Fibroblast of skin of abdomen (primary cell): Measurements from ENCODE around the gene ULK1.

Experiments used
- DNase-seq: peaks from one replicate; pipeline ENCODE4 v3.0.0-alpha.2; 2013

ULK1 gene

GRCh38 chr12:131909081-131909751 is 14.8 kb downstream of the ULK1 start:
- no peak for DNase-seq

DNA sequence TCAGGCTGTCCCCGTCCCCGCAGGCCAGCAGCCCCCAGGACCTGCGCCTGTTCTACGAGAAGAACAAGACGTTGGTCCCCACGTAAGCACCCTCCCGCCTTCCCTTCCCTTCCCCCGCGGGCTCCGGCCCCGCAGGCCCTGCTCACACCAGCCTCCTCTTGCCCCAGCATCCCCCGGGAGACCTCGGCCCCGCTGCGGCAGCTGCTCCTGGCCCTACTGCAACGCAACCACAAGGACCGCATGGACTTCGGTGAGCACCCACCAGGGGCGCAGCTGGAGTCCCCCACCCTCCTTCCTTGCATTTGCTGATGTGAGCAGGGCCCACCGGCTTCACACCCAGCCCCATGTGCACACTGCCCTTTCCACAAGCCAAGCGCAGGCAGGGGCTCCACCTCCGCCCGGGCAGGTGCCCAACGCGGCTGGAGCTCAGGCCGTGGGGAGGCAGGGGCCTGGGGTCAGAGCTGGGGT is 15.4 kb downstream of the ULK1 start:
- no peak for DNase-seq

GRCh38 chr12:131910302-131911027 is 16.0 kb downstream of the ULK1 start:
- no peak for DNase-seq

DNA sequence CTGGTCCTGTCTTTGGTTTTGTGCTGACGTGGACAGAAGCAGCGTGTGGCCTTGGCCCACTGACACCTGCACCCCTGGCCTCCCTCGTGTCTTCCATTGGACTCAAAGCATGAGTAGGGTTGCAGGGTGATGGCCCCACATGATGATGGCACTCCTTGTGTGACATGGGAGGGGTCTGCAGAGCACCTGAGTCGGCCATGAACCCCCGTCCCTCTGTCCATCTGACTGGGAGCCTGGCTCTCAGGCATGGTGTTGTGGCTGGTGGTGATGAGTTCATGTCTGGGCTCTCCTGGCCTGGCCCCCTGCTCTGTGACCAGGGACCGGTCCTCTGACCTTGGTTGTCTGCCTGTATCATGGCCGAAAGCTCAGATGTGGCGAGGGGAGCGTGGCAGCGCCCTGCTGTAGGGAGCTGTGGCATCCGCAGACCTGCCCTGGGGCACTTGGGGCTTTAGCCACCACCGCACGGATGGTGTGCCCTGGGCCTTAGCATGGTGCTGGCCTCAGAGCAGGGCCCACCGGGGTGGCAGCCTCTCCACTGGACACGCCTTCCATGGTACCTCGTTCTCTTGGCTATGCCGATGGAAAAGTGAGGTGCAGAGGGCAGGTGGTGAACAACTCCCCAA is 16.7 kb downstream of the ULK1 start:
- DNase-seq = no peak

DNA sequence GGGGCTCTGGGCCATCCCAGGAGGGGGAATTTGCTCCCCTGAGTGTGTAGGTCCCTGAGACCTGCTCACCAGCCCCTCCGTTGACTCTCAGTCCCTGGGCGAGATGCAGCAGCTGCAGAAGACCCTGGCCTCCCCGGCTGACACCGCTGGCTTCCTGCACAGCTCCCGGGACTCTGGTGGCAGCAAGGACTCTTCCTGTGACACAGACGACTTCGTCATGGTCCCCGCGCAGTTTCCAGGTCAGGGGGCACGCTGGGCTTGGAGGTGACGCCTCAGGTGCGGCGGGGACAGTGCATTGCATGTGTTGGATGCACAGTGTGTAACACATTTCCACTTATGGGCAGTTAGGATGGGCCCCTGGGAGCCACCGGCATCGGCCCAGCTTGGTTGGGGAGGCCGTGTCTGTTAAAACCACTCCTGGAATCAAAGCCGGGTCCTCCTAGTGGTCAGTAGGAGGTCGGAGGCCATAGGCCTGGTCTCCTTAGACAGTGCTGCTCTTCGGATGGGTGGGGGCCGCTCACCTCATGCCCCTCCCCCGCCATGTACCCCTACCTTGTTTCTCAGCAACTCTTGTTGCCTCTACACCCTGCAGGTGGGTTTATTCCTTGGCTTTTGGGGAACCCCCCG is 17.5 kb downstream of the ULK1 start:
- no peak for DNase-seq

GRCh38 chr12:131912518-131913274 is 18.3 kb downstream of the ULK1 start:
- peak; percentile 82 for DNase-seq

DNA sequence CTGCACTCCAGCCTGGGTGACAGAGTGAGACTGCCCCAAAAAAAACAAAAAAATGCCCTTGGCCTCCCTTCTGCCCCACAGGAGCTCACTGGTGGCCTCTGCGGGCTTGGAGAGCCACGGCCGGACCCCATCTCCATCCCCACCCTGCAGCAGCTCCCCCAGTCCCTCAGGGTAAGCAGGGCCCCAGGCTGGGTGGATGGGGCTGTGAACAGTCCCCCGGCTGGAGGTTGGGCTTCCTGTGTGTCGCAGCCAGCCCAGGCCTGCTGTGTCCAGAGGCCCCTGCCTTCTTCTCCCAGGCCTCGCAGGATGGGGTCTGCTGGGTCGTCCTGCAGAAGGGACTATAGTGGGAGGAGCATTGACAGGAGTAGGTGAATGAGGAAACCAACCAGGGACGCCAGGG is 19.2 kb downstream of the ULK1 start:
- no peak for DNase-seq

DNA sequence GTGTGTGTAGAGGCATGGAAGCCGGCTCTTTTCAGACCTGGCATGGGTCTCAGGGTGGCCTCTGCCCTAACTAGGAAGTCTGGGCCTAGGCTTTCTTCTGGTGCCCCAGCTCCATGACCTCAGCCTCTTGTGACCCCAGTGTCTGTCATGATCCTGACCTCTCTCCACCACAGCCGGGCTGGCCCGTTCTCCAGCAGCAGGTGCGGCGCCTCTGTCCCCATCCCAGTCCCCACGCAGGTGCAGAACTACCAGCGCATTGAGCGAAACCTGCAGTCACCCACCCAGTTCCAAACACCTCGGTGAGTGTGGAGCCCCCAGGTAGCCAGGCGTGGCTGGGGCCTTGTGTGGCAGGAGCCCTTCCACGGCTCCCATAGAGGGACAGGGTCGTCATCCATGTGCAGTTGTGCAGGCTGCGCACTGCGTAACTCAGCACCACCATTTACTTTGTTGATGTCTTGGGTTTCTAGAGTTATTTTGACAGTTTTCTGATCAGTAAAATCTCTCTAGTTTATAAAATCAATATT is 19.8 kb downstream of the ULK1 start:
- no peak for DNase-seq

DNA sequence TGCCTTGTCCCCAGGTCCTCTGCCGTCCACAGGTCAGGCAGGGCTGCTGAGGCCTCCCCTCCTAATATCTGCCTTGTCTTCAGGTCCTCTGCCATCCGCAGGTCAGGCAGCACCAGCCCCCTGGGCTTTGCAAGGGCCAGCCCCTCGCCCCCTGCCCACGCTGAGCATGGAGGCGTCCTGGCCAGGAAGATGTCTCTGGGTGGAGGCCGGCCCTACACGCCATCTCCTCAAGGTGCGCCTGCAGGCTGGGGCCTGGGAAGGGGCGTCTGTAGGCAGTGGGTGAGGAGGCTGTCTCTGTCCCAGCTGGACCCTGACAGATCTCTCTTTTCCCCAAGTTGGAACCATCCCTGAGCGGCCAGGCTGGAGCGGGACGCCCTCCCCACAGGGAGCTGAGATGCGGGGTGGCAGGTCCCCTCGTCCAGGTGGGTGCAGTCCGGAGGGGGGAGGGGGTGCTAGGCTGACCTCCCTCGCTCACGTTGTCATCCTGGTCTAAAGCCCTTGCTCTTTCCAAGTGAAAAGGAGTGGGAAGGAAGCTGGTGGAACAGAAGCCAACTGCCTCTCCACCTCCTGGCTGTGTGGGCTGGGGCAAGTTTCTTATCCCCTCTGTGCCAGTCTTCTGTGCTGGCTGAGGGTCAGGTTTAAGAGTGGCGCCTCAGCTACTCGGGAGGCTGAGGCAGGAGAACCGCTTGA is 20.7 kb downstream of the ULK1 start:
- no peak for DNase-seq

DNA sequence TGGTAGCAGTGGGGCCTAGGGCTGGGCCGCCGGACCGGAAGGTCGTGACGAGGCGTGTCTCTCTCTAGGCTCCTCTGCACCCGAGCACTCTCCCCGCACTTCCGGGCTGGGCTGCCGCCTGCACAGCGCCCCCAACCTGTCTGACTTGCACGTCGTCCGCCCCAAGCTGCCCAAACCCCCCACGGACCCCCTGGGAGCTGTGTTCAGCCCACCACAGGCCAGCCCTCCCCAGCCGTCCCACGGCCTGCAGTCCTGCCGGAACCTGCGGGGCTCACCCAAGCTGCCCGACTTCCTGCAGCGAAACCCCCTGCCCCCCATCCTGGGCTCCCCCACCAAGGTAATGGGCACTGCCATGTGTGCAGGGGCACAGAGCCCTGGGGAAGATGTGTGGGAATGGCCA is 21.4 kb downstream of the ULK1 start:
- DNase-seq = no peak

- DNase-seq = no peak
These were observed 22.1 kb downstream of the ULK1 start for GRCh38 chr12:131916306-131917138.

DNA sequence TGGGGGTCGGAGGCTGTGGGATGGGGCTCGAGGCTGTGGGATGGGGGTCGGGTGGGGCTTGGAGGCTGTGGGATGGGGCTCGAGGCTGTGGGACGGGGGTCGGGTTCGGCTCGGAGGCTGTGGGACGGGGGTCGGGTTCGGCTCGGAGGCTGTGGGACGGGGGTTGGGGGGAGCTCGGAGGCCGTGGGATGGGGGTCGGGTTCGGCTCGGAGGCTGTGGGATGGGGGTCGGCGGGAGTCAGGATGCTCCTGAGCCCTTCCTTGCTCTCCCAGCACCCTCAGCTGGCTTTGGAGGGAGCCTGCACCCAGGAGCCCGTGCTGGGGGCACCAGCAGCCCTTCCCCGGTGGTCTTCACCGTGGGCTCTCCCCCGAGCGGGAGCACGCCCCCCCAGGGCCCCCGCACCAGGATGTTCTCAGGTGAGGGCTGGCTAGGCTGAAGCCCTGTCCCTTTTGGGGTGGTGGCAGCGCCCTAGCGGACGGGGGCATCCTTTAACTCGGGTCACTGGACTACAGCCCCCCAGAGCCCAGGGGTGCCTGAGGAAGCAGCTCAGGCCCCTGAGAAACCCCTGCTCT is 22.8 kb downstream of the ULK1 start:
- no peak for DNase-seq

DNA sequence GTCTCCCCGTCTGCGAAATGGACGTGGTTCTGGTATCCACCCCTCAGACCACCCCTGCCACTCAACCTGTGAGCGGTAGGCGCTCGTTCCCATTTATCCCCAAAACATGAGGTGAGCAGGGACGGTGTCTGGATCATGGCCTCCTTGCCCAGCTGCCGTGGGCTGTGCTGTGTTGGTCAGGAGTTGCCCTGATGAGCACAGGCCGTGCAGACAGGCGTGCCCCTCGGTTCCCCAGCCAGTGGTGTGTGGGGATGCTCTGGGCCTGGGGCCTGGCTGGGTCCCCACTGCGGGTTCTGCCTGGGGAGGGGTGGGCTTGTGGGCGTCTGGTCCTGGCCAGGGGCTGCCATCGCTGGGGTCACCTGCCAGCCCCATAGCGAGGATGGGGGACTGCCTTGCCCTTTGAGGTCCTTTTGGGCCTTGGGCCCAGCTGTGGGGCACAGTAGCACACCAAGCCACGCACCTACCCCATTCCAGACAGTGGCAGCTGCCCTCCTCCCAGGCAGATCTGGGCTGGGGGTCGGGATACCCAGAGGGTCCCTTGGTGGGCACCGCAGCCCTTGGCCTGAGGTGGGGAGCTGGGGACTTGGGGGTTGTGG is 23.4 kb downstream of the ULK1 start:
- no peak for DNase-seq

DNA sequence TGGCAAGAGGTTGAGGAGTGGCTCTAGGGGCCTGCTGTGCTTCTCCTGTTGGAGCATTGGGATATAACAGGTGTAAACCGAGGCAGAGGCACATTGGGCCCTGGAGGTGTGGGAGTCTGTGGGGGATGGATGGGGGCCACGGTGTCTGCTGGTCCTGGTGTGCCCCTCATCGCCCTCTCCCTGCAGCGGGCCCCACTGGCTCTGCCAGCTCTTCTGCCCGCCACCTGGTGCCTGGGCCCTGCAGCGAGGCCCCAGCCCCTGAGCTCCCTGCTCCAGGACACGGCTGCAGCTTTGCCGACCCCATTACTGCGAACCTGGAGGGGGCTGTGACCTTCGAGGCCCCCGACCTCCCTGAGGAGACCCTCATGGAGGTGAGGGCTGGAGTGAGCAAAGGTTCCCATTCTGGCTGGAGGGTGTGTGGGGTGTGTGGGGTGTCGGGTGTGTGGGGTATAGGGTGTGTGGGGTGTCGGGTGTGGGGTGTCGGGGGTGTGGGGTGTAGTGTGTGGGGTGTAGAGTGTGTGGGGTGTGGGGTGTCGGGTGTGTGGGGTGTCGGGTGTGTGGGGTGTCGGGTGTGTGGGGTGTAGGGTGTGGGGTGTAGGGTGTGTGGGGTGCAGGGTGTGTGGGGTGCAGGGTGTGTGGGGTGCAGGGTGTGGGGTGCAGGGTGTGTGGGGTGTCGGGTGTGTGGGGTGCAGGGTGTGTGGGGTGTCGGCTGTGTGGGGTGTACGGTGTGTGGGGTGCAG is 24.1 kb downstream of the ULK1 start:
- DNase-seq = no peak

- no peak for DNase-seq
These were observed 24.6 kb downstream of the ULK1 start for GRCh38 chr12:131919051-131919347.

GRCh38 chr12:131919366-131920156 is 25.1 kb downstream of the ULK1 start:
- no peak for DNase-seq

DNA sequence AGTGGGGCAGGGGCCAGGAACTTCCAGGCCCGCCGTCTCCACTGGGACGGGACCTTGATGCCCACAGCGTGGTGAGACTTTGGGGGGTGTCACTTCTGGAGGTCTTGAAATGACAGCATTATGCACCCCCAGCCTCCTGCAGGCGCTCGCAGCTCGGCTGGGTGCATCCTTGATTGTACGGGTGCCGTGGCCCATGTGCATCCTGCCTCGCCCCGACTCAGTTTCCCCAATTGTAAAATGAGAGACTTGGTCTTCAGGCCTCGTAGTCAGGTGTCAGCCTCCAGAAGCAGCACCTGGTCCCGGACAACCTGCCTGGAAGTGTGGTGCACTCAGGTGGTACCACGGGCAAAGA is 25.7 kb downstream of the ULK1 start:
- no peak for DNase-seq
